ENCODE results near the gene ARRDC5.
"Not testable (repeated sequence)": the region's sequence is repeated elsewhere in the genome, so short reads cannot be mapped to it uniquely, and the experiment has no call there.

ARRDC5 gene

GRCh38 chr19:4870025-4870700 lies 32.5 kb downstream of the ARRDC5 start:
- no peak for DNase-seq (ENCODE audit: low read depth, low spot score)

GRCh38 chr19:4868286-4868834 lies 34.3 kb downstream of the ARRDC5 start:
- no peak for DNase-seq (ENCODE audit: low read depth, low spot score)

GRCh38 chr19:4867534-4868285 lies 35.0 kb downstream of the ARRDC5 start, which contains the start of gene PLIN3:
Gene PLIN3 (minus strand): TSS chr19:4867667. CDS start chr19:4861394, 6,273 bp downstream.
- peak; percentile 73 for DNase-seq (ENCODE audit: low read depth, low spot score)

GRCh38 chr19:4866595-4867424 lies 35.9 kb downstream of the ARRDC5 start:
- DNase-seq (ENCODE audit: low read depth, low spot score): peak; percentile 10

- no peak for DNase-seq (ENCODE audit: low read depth, low spot score)
Observed at GRCh38 chr19:4861147-4861546, 41.5 kb downstream of the ARRDC5 start.

- DNase-seq (ENCODE audit: low read depth, low spot score): no peak
Observed at GRCh38 chr19:4859697-4860096, 43.0 kb downstream of the ARRDC5 start.

- DNase-seq (ENCODE audit: low read depth, low spot score): not testable (repeated sequence)
Observed at GRCh38 chr19:4856468-4856867, 46.2 kb downstream of the ARRDC5 start.

- DNase-seq (ENCODE audit: low read depth, low spot score): not testable (repeated sequence)
Observed at GRCh38 chr19:4853506-4853905, 49.2 kb downstream of the ARRDC5 start.

- no peak for DNase-seq (ENCODE audit: low read depth, low spot score)
Observed at GRCh38 chr19:4852484-4852883, 50.2 kb downstream of the ARRDC5 start.

GRCh38 chr19:4851551-4852290 lies 51.0 kb downstream of the ARRDC5 start:
- DNase-seq (ENCODE audit: low read depth, low spot score): peak; percentile 61

GRCh38 chr19:4849019-4849418 lies 53.7 kb downstream of the ARRDC5 start:
- no peak for DNase-seq (ENCODE audit: low read depth, low spot score)

GRCh38 chr19:4847190-4847973 lies 55.3 kb downstream of the ARRDC5 start:
- DNase-seq (ENCODE audit: low read depth, low spot score): no peak

- not testable (repeated sequence) for DNase-seq (ENCODE audit: low read depth, low spot score)
Observed at GRCh38 chr19:4845975-4846374, 56.7 kb downstream of the ARRDC5 start.

GRCh38 chr19:4844348-4845179 lies 58.1 kb downstream of the ARRDC5 start:
- DNase-seq (ENCODE audit: low read depth, low spot score): no peak

- DNase-seq (ENCODE audit: low read depth, low spot score): no peak
Observed at GRCh38 chr19:4843647-4843965, 59.1 kb downstream of the ARRDC5 start.
